H9 (cell line): ENCODE results near the gene ACAP1. TPM values are rescaled to one million over a fixed set of nuclear protein-coding genes. Genes with fewer than 3 reads are reported as not detected.
A peak's percentile ranks its signal among the peaks of the same experiment; 100 is the strongest.

Experiments
- DNase-seq: peaks from one replicate; pipeline ENCODE4 v3.0.0-alpha.2; 2017
- H2AFZ ChIP-seq: one replicate; pipeline ENCODE4 v1.6.1; 2013; ENCODE audit warnings: mild to moderate bottlenecking, low read length, control low read depth, moderate library complexity
- H2AK5ac ChIP-seq: 2 replicates; pipeline ENCODE4 v1.6.1; 2013; ENCODE audit warnings: low read length, control low read depth, mixed read lengths; ENCODE audit not compliant: insufficient read length
- H2BK120ac ChIP-seq: one replicate; pipeline ENCODE4 v1.6.1; 2013; ENCODE audit warnings: low read depth, mild to moderate bottlenecking, low read length, control low read depth, inconsistent platforms; ENCODE audit not compliant: poor library complexity, severe bottlenecking
- H2BK12ac ChIP-seq: 2 replicates; pipeline ENCODE4 v1.6.1; 2013; ENCODE audit warnings: low read length, control low read depth, mixed read lengths, low read depth; ENCODE audit not compliant: insufficient read length
- H2BK15ac ChIP-seq: 2 replicates; pipeline ENCODE4 v1.6.1; 2013; ENCODE audit warnings: low read depth, low read length, control low read depth
- H2BK20ac ChIP-seq: one replicate; pipeline ENCODE4 v1.6.1; 2013; ENCODE audit warnings: low read depth, mild to moderate bottlenecking, low read length, control low read depth, inconsistent platforms; ENCODE audit not compliant: poor library complexity, severe bottlenecking
- H2BK5ac ChIP-seq: 2 replicates; pipeline ENCODE4 v1.6.1; 2013; ENCODE audit warnings: low read length, control low read depth, mixed read lengths; ENCODE audit not compliant: insufficient read length
- H3K14ac ChIP-seq: 2 replicates; pipeline ENCODE4 v1.6.1; 2013; ENCODE audit warnings: low read length, control low read depth; ENCODE audit not compliant: insufficient read depth
- H3K18ac ChIP-seq: 2 replicates; pipeline ENCODE4 v1.6.1; 2013; ENCODE audit warnings: low read depth, mild to moderate bottlenecking, mixed read lengths, low read length, control low read depth; ENCODE audit not compliant: insufficient read length
- H3K23ac ChIP-seq: 2 replicates; pipeline ENCODE4 v1.6.1; 2013; ENCODE audit warnings: low read length, control low read depth, mixed read lengths, low read depth; ENCODE audit not compliant: insufficient read length
- H3K23me2 ChIP-seq: 2 replicates; pipeline ENCODE4 v1.6.1; 2013; ENCODE audit warnings: low read depth, mild to moderate bottlenecking, mixed read lengths, low read length, control low read depth; ENCODE audit not compliant: insufficient read length, poor library complexity, severe bottlenecking
- H3K27ac ChIP-seq: 2 replicates; pipeline ENCODE4 v1.5.1; 2013; ENCODE audit warnings: low read length, control low read depth, mixed read lengths, low read depth; ENCODE audit not compliant: insufficient read length
- H3K27me3 ChIP-seq: 2 replicates; pipeline ENCODE4 v1.6.1; 2013; ENCODE audit warnings: low read length, control low read depth, inconsistent platforms; ENCODE audit not compliant: insufficient read depth
- H3K4ac ChIP-seq: 2 replicates; pipeline ENCODE4 v1.6.1; 2013; ENCODE audit warnings: low read depth, mild to moderate bottlenecking, control low read depth, inconsistent platforms, low read length, moderate library complexity
- H3K4me1 ChIP-seq: 2 replicates; pipeline ENCODE4 v1.6.1; 2013; ENCODE audit warnings: low read length, control low read depth, inconsistent platforms; ENCODE audit not compliant: insufficient read depth
- H3K4me2 ChIP-seq: 2 replicates; pipeline ENCODE4 v1.6.1; 2013; ENCODE audit warnings: low read length, control low read depth, mixed read lengths; ENCODE audit not compliant: insufficient read length, insufficient read depth
- H3K56ac ChIP-seq: 2 replicates; pipeline ENCODE4 v1.6.1; 2013; ENCODE audit warnings: low read depth, mild to moderate bottlenecking, mixed read lengths, low read length, control low read depth; ENCODE audit not compliant: insufficient read length
- H3K79me1 ChIP-seq: 2 replicates; pipeline ENCODE4 v1.6.1; 2013; ENCODE audit warnings: low read depth, mild to moderate bottlenecking, moderate library complexity, low read length, control low read depth, inconsistent platforms; ENCODE audit not compliant: insufficient read depth, poor library complexity, severe bottlenecking
- H3K79me2 ChIP-seq: 2 replicates; pipeline ENCODE4 v1.6.1; 2013; ENCODE audit warnings: low read length, control low read depth, inconsistent platforms; ENCODE audit not compliant: insufficient read depth
- H3K9ac ChIP-seq: 2 replicates; pipeline ENCODE4 v1.6.1; 2013; ENCODE audit warnings: low read length, control low read depth, mixed read lengths; ENCODE audit not compliant: insufficient read length; ENCODE audit errors: extremely low read depth
- H3K9me3 ChIP-seq: one replicate; pipeline ENCODE4 v1.6.1; 2013; ENCODE audit warnings: low read depth, low read length, inconsistent platforms; ENCODE audit not compliant: control insufficient read depth
- H3T11ph ChIP-seq: one replicate; pipeline ENCODE4 v1.6.1; 2013; ENCODE audit warnings: mild to moderate bottlenecking, low read length, control low read depth, inconsistent platforms
- H4K20me1 ChIP-seq: one replicate; pipeline ENCODE4 v1.6.1; 2013; ENCODE audit not compliant: control insufficient read depth, insufficient read length, insufficient read depth
- H4K5ac ChIP-seq: 2 replicates; pipeline ENCODE4 v1.6.1; 2013; ENCODE audit warnings: low read depth, mild to moderate bottlenecking, mixed read lengths, low read length, control low read depth; ENCODE audit not compliant: insufficient read length
- H4K8ac ChIP-seq: replicated peaks from 2 replicates; pipeline ENCODE4 v1.6.1; 2013; ENCODE audit warnings: low read length, control low read depth, mixed read lengths, low read depth; ENCODE audit not compliant: insufficient read length
- H4K91ac ChIP-seq: 2 replicates; pipeline ENCODE4 v1.6.1; 2013; ENCODE audit warnings: low read depth, mild to moderate bottlenecking, moderate library complexity, mixed read lengths, low read length, control low read depth; ENCODE audit not compliant: insufficient read length
- H3K27ac Mint-ChIP-seq, 3 experiments: 2 replicates in 2 of 3; 3 replicates in 1 of 3; pipeline ENCODE4 v1.8.0; 2020 to 2021; ENCODE audit warnings: mixed read lengths in 3 of 3, mild to moderate bottlenecking in 1 of 3, moderate library complexity in 1 of 3
- H3K27me3 Mint-ChIP-seq: 2 replicates; pipeline ENCODE4 v1.8.0; 2021; ENCODE audit warnings: low read depth, mild to moderate bottlenecking, moderate library complexity, mixed read lengths
- H3K36me3 Mint-ChIP-seq, 3 experiments: 2 replicates in 2 of 3; 3 replicates in 1 of 3; pipeline ENCODE4 v1.8.0; 2020 to 2021; ENCODE audit warnings: low read depth in 3 of 3, mixed read lengths in 3 of 3; ENCODE audit not compliant: insufficient read depth in 1 of 3
- H3K4me1 Mint-ChIP-seq, 2 experiments: 2 replicates each; pipeline ENCODE4 v1.8.0; 2020; ENCODE audit warnings: mixed read lengths in 2 of 2
- H3K4me3 Mint-ChIP-seq, 2 experiments: 2 replicates in 1 of 2; 3 replicates in 1 of 2; pipeline ENCODE4 v1.8.0; 2020 to 2021; ENCODE audit warnings: mild to moderate bottlenecking in 2 of 2, mixed read lengths in 2 of 2, moderate library complexity in 1 of 2
- H3K9me3 Mint-ChIP-seq, 2 experiments: 2 replicates in 1 of 2; 3 replicates in 1 of 2; pipeline ENCODE4 v1.8.0; 2020; ENCODE audit warnings: mild to moderate bottlenecking in 2 of 2, mixed read lengths in 2 of 2, moderate library complexity in 1 of 2
- CTCF ChIP-seq: fragments of 200-600 bp; sonication (generic); conservative IDR thresholded peaks from 3 replicates; pipeline ENCODE4 v1.8.0; 2021; ENCODE audit warnings: antibody characterized with exemption, mild to moderate bottlenecking
- WGBS: extraction: QIAGEN DNeasy Blood & Tissue Kit; methylation state at CpG from one replicate; pipeline ENCODE4 v1.1.7; 2013; ENCODE audit warnings: missing lambda C conversion rate, low lambda C conversion rate, mixed read lengths; ENCODE audit not compliant: insufficient read length; ENCODE audit errors: extremely low coverage; 5-methylcytosine and 5-hydroxymethylcytosine counted together
- total RNA-seq: library from RNA; stranded (reverse); gene quantifications from 2 replicates; pipeline ENCODE4 v1.2.1, GENCODE V29; 2021

ACAP1 gene
- total RNA-seq, 1 experiment from 2014 or later: 18.2 TPM

GRCh38 chr17:7341842-7342241, 5.5 kb downstream of the ACAP1 start:
- no CpG with 5 or more reads among the region's 13 CpGs for WGBS
- H3K23ac ChIP-seq: no peak overlapping the region
- H3K56ac ChIP-seq: no peak overlapping the region
- Mint-ChIP-seq H3K27ac (peak overlapping the region in 1 of 3 experiments; percentile 87; a peak in 1 of 7 replicates), H3K9me3 (no peaks in the 10 kb centered on the region), H3K4me1 (peaks cover 6 to 10% of the 10 kb centered on the region in 2 experiments), H3K4me3 (no peak overlapping the region), H3K27me3 (no peaks in the 10 kb centered on the region; the same call in 1 of the 2 replicates), H3K36me3 (peaks cover 0 to 2% (median 0%) of the 10 kb centered on the region in 3 experiments; a peak in 2 of 7 replicates)
- H2BK5ac ChIP-seq: no peak overlapping the region
- no peak for DNase-seq
- no peak overlapping the region for H3K9ac ChIP-seq
- no peak overlapping the region for H4K5ac ChIP-seq
- H2BK12ac ChIP-seq: no peak overlapping the region
- H2AFZ ChIP-seq: no peak overlapping the region
- no peak overlapping the region for H2BK20ac ChIP-seq
- no peaks in the 10 kb centered on the region for H3K79me1 ChIP-seq
- no peak overlapping the region for H2AK5ac ChIP-seq
- no peak overlapping the region for H3K27ac ChIP-seq
- H3K14ac ChIP-seq: no peak overlapping the region
- no peak overlapping the region for H2BK15ac ChIP-seq
- H3T11ph ChIP-seq: no peak overlapping the region
- H3K18ac ChIP-seq: no peak overlapping the region
- no peaks in the 10 kb centered on the region for H3K23me2 ChIP-seq
- peaks cover 4% of the 10 kb centered on the region; the same call in 1 of the 2 replicates for H3K4me1 ChIP-seq
- H4K91ac ChIP-seq: no peak overlapping the region
- H3K27me3 ChIP-seq: no peaks in the 10 kb centered on the region
- no peak overlapping the region for H4K8ac ChIP-seq
- no peaks in the 10 kb centered on the region for H3K9me3 ChIP-seq
- no peak overlapping the region for H2BK120ac ChIP-seq
- no peak overlapping the region for H3K4ac ChIP-seq
- no peak for TF ChIP-seq CTCF
- no peaks in the 10 kb centered on the region for H4K20me1 ChIP-seq
- H3K79me2 ChIP-seq: no peaks in the 10 kb centered on the region
- H3K4me2 ChIP-seq: no peak overlapping the region
